HG02970 (cell line): Measurements from ENCODE around the gene LRRC36.

Experiments
- ATAC-seq: cut with Tn5 transposase; IDR thresholded peaks from one replicate; pipeline ENCODE4 v1.9.1; 2021; ENCODE audit warnings: mild to moderate bottlenecking, moderate library complexity, moderate number of reproducible peaks; ENCODE audit not compliant: unreplicated experiment, low FRiP score

Gene LRRC36

DNA sequence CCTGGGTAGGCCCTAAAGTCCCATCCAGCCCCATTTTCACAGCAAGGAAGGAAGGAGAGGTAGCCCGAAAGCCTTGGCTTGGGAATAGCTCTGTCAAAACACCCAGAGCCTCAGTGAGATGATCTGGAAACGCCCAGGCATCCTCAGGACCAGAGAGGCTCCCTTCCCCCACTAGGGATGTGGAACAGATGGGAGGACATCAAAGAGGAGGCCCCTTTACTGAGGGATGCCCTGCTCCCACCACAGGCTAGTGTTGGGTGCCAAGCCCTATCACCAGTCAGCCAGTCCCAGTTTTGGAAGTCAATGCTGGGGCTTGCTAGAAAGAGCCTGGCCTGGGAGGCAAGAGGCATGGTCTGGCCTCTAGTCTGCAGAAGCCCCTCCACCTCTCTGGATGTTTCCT, 62.0 kb downstream of the LRRC36 start:
- ATAC-seq, result no peak

DNA sequence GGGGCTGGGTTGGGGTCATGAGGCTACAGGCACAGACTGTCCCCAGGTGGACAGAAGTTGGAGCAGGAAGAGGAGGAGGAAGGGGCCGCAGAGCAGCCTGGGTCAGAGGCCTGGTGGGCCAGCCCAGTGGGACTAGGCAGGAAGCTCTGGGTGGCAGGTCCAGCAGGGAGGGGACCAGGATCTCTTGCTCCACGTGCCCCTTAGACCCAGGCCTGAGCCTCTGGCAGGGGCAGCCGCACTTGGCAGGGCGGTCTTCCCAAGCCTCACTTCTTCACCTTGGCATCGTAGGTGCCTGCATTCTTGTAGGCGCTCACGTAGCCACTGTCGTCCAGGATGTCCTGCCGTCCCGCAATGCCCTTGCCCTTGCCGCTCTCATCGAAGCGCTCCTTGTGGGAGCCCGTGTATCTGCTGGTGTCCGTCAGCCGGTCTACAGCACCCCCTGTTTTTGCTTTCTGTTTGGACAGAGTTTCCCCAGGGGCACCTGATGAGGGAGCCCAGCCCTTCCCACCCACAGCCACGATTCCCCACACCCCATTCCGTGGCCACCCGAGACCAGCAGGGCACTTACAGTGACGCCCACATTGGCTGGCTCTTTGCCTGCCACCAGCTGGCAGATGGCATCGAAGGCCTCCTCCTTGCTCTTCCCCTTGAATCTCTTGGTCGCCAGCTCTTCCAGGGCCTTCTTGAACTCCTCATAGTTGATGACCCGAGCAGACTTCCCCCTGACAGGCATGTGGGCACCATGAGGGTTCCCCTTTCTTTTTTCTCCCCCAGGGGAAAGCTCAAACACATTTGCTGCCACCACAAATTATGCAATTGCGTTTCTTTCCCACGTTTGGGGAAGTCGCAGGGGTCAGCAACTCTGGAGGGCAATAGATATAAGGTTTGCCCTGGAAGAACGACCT, 63.5 kb downstream of the LRRC36 start:
- no peak for ATAC-seq

DNA sequence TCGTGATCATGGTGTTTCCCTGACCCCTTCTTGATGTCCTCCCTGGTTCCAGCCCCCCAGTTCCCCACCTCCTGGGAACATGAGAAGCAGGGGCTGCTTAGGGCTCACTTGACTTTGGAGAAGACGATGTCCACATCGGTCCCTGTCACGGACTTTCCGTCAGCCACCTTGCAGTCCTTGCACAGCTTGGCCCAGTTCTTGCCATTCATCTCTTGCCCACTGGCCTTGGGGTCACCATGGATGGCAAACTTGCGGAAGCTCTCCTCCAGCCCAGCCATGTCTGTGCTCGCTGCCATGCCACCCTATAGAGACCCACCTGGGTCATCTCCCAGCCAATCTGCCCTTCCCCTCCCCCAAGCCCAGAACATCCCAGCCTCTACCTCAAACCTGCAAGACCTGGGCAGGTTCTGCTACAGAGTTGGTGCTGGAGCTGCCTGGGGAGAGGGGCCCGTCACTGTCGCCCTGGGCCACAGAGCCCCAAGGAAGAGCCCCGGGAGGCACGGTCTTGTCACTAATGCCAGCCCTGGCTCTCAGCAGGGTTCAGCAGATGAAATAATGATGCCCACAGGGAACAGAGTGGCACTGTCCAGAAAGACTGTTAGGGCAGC, 64.3 kb downstream of the LRRC36 start:
- no peak for ATAC-seq

DNA sequence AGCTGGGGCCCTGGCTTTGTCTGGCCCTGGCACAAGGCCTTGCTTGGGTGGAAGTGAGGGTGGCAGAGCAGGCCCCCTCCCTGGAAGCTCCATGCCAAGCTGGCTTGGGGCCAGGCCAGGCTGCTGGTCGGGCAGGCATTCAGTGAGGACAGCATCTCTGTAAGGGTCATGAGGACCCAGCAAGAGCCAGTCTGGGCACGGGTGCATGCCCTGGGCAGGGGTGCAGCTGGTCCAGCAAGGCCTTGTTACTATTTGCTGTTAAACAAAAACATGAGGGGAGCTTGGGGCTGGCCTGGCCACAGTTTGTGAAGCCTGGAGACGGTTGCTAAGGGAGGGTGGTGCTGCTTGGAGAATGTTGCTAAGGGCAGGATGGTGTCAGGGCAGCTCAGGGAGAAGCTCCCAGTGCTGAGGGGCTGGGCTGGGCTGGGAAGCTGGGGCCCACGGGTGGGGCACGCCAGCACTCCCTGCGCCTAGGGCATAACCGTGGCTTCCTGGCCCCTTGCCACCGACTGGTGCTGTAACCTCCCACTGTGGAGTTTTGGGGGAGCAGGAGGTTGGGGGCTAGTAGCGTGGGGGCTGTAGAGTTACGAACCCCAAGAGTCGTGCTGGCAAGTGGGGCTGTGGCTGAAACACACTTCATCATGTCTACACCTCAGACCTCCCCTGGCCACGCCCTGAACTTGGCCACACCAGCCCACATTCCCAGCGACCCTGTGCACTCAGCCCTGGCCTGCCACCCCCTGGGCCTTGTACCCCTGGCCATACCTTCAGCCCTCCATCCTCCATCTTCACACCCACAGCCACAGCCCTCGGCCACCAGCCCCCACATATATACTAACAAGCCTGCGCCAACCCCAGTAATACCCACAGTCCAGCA, 65.0 kb downstream of the LRRC36 start:
- ATAC-seq, result no peak

DNA sequence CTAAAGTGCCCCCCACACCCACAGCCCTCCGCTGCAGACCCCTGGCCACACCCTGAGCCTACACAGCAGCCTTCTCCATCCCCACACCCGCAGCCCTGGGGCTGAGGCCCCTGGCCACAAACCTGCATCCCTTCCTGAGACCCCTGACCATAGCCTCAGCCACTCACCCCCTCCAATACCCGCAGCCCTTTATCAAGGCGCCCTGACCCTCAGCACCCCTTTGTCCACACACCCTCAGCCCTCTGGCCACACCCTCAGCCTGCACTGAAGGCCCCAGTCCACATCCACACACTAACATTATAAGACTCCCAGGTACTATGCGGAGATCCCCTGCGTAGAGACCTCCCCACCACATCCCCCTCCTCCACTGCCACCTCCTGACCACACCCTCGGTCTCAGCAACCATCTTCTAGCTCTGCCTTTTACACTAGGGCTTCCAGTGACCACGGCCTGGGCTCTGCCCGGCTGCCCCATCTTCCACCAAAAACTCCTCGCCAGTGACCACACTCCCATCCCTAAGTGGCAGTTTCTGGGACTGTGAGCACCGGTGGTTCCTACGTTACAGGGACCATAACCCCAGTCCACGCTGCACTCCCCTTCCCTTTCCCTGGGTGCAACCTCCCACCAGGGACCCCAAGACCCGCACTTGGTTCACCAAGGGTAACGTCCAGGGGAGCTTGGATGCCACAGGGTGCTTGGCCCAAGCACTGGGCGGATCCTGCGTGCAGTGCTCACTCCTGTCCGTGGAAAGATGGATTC, 65.9 kb downstream of the LRRC36 start:
- ATAC-seq, result no peak

DNA sequence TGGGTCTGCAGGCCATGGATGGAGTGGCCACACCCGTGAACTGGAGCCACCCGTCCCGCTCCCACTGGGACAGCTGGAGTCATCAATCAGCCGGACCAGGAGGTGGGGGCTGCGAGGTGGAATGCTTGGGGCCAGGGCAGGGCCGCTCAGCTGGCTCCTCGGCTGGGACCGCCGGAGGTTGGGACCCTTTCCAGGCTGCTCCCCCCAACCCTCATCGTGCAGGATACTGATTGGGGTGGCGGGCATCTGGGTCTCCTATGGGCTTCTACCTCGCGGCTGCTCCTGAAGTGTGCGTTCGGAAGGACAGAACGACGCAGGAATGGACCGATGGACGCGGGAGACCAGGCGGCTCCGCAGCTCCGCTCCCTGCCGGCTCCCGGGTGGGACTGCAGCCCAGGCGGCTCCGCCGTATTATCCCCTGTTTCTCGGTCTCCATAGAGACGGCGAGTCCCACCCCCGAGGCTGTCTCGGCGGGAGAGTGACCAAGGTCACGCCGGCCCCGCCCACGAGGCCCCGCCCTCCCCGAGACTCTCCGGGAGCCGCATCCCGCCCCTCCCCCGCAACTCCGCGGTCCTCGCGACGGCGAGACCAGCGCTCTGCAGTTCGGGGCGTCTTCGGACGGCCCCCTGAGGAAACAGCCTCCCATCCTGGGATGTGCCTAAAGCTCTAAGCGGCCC, 66.6 kb downstream of the LRRC36 start, which contains the start of gene TPPP3:
TSS of gene TPPP3 (minus strand) at position 388 of the 677 bp plus-strand sequence. CDS start 2,387 bp downstream, outside the sequence.
- ATAC-seq, result no peak

DNA sequence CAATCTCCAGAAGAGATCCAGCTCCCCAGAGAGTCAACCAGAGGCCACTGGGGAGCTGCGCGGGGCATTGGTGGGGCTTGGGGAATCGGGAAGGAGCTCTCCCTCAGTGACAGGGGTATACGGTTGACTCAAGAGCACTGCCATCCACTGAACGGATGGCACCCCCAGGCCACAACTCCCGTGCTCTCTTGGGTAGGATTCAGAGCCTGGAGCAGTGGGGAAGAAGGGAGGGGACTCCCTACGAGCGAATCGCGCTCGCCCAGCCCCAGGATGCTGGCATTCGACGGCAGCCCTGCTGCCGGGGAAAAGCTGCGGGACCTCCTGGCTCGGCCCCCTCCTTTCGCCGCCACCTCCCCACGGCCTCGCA, 67.2 kb downstream of the LRRC36 start:
- ATAC-seq, result no peak

DNA sequence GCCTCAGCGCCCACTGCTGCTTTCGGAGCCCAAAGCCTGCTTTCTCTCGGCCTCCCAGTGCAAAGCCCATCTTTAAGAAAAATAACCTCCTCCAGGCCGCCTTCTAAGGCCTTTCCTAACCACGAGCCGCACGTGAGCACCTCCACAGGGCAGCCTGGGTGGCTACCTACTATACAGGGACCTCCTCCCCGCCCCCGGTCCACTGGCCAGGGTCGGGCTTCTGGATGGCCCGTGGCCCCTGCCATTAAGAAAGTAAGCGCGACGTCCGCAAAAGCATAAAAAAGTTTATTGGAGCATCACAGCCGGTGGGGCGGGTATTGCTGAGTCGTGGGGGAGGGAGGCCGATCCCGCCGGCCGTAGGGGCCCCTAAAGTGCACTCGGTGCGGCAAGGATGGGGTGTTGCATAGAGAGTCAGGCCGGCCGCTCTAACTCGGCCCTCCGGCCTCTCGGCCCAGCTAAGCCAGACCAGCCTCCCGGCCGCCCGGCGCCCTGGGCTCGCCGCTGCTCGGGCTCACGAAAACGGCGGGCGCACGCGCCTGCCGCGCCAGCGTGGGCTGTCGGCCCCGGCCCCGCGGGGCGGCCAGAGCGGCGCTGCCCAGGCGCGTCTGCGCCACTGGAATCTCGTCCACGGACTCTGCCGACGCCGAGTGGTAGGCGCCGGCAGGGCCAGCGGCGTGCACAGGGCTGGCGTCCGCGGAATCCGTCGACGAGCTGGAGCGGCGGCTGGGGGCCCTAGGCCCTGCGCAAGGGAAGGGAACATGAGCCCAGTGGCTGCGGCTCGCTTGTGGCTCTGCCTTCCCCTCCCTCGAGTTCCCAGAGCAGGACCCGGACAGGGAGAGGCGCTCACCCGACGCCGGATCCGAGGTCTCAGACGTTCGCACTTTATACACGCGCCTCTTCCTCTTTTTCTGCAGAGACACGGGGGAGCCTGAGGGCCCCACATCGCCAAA, 67.8 kb downstream of the LRRC36 start:
- ATAC-seq, result no peak

DNA sequence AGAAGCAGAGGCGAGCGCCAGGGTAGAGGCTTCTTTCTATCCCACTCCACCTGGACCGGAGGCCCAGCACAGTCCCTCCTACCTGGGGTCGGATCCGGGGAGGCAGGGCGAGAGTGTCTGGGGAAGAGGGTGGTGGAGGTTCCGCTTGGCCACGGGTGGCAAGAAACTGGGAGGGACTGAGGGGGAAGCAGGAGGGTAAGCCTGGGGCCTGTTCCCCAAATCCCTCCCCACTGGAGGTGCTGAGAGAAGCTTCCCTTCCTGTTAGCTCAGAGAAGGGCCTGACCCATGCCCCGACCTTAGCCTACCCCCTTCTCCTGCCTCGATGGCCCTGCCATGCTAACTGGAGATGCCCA, 68.5 kb downstream of the LRRC36 start:
- ATAC-seq, result no peak

DNA sequence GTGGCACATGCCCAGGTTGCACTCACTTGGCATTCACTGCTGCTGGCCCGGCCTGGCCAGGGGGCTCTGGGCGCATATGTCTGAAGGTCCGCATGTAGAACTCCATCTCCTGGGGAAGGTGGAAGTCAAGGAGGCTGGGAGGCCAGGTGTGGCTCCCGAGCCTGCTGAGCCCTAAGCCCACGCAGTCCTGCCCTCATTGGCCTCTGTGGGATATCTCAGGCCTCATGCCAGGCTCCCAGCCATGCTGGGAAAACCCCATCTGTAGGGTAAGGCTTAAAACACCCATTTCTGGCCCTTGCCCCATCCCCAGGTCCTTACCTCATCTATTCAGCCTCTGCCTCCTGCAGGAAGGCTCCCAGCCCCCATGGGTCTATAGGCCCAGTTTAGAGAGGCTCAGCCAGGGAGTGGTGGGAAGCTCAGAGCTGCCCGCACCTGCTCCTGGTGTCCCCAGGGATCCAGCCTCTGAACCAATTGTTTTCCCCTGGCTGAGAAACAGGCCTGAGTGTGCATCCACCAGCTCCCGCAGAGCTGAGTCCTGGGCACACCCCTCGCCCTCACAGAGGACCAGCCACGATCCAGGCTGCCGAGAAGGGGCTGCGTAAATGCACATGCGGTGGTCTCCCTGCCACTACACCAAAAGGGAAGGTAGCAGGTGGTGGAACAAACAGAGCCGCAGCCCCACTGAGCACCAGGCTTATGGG, 69.0 kb downstream of the LRRC36 start:
- no peak for ATAC-seq

DNA sequence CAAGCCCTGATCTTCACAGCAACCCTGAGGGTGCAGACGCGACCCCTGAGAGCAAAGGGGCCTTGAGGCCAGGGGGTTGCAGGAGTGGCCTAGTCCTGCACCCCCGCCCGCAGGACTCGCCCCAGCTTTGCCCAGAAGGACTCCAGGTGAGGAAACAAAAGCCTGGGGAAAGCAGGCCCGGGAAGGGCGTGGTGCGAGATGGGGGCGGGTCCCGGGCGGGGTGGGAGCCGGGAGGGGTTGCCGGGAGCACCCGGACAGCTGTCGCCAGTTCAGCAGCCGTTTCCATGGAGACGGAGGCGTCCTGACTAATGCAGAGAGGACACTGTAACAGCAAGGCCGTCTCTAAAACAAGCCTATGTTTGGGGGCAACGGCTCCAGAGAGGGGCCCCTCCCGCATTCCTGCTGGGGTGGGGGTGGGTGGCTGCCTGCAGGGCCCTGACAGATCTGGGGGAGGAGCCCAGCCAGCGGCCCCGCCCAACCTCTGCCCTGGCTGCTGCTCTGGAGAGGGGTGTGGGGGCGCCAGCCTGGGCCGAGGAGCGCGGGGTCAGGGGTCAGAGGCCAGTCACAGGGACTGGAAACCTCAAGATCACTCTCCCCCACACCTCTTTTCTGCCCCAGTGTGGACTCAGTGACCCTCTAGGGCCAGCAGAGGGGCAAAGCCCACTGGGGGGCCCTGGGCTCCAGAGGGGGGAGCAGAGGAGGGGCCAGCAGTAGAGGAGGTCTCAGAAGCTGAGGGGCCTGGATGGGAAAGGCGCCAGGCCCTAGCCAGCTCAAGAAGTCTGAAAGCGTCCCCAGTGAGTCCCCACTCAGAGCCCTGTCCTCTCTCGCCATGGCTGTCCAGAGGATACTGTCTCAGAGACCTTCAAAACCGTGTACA, 69.8 kb downstream of the LRRC36 start:
- no peak for ATAC-seq

DNA sequence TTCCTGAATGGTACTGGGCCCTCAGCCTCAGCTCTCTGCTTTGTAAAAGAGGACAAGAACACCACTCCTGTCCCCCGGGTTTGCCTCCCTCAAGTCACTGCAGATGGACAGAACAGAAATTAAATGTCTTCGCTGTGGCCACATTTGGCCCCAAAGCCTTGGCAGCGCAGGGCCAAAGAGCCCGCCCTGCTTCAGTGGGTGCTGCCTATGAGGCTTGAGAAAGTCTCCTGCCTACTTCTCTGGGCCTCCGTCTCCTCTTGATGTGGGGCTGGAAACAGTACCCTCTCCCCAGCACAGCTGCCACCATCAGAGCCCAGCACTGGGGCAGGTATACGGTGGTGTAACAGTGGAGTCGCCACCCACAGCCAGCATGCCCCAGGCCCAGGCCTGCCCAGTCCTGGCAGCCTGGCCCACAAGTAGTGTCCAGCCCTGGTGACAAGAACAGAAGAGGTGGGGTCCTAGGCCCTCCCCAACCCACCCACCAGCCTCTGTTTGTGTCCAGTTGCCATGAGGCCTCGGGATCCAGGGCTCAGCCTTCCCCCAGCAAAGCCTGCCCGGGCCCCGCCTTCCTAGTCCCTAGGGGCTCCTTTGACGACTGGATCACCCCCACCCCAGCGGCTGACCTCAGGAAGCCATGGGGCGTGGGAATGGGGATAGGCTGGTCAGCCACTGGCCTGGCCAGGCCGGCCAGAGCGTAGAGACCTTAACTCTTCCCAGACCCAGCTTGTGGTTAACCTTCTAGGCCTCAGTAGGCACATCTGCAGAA, 70.6 kb downstream of the LRRC36 start:
- no peak for ATAC-seq

DNA sequence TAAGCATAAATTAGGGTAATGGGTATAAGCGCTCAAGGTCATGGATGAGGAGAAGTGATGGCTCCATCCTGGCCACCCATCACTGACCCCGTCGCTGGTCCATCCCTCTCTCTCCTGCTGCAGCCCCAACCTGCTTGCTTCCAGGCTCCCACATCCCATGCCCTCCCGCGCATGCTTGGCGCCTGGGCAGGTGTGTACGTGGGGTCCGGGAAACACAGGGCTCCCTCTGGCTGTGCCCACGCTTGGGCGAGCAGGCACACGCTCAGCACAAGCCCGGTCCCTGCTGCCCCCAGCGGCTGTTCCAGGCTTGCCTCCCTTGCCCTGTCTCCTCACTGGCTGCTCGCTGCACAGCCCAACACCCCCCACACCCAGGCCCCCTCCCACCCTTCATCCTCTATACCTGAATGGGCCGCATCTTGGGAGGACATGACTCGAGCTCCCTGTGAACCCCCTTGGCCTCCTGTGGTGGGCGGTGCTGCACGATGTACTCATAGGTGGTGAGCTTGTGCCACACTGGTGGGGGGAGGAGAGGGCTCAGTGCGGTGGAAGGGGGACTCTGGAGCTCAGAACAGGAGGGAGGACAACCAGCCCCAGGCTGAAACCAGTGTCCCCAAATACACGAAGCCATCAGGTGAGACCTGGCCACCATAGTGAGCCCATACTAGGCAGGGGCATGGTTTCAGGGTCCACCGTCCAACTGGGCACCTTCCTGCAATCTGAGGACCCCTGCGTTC, 71.4 kb downstream of the LRRC36 start:
- ATAC-seq, result no peak

DNA sequence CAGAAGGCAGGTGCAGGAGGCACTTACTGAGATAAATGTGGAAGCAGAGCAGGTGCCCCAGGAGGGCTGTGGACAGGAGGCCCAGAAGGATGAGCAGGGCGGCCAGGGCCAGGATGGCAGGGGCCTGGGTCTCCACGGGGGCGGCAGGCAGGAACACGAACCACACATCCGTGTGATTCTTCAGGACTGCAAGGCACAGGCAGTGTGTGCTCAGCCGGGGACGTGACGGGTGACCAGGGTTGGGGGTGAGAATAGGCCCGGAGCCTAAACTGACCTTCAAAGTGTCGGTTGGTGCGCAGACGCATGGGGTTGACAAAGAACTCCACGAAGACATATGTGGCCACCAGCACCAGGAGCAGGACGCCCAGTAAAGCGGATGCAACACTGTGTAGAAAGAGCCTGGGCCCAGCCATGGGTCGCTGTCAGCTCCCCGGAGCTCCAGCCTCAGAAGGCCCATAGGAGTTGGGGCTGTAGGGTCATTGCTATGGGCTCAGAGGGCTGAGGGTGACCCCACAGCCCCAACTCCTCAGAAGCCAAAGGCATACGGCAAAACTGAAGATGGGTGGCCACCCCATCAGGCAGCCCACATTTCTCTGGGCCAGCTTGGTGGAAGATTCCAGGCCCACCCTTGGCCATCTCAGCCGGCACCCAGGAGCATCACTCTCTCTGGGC, 72.1 kb downstream of the LRRC36 start:
- ATAC-seq, result no peak

DNA sequence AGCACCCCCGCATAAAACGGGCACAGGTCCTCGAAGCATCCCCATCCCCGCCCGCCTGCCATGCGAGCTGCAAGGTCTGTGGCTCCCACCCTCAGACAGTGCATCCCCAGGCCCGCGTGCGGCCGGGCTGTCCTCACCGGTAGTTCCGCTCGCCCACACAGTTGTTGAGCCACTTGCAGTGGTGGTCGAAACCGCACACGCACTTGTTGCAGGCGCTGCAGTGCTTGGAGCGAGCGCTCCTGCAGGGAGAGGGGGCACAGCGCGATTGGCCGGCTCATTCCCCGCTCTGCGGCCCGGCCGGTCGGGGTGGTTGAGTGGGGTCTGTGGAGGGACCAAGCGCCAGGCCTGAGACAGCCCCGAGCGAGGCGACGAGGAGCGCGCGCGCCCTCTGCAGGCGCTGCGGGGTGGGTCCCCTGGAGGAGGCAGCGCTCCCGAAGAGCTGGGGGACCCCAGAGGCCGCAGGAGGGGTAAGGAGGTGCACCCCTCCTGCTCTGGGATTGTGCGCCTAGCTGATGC, 72.7 kb downstream of the LRRC36 start:
- no peak for ATAC-seq
